ENCODE data around the gene CYB5R3.
"Not testable (repeated sequence)": the region's sequence is repeated elsewhere in the genome, so short reads cannot be mapped to it uniquely, and the experiment has no call there.

The CYB5R3 gene

GRCh38 chr22:42677936-42678335 is 28.7 kb upstream of the CYB5R3 start:
- DNase-seq, result not testable (repeated sequence)

GRCh38 chr22:42676059-42676607 is 26.9 kb upstream of the CYB5R3 start:
- DNase-seq, result no peak

DNA sequence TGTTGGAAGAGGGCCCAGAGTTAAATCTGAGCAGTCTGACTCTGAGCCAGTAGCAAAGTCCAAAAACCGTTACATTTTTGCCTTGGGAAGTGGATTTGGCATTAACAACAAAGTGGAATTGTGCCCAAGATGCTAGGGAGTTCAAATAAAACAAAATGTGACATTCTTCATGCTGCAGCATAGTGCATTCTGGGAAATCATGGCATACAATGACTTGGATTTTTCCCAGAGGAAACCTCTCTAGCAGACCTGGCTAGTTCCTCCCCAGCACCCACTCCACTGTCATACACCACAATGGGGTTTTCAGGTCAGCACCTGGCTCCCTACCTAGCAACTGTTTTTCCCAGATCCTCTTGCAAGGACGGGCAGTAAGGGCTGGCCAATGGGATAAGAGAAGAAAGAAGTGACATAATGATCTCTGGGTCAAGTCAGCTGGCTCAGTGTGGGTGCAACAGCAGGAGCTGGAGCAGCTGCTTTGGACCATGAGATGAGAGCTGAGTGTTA is 24.8 kb upstream of the CYB5R3 start:
- no peak for DNase-seq

- DNase-seq, result not testable (repeated sequence)
These were observed 23.9 kb upstream of the CYB5R3 start for GRCh38 chr22:42673071-42673470.

GRCh38 chr22:42670921-42671709 is 21.9 kb upstream of the CYB5R3 start:
- DNase-seq, result no peak

GRCh38 chr22:42670046-42670445 is 20.9 kb upstream of the CYB5R3 start:
- no peak for DNase-seq

DNA sequence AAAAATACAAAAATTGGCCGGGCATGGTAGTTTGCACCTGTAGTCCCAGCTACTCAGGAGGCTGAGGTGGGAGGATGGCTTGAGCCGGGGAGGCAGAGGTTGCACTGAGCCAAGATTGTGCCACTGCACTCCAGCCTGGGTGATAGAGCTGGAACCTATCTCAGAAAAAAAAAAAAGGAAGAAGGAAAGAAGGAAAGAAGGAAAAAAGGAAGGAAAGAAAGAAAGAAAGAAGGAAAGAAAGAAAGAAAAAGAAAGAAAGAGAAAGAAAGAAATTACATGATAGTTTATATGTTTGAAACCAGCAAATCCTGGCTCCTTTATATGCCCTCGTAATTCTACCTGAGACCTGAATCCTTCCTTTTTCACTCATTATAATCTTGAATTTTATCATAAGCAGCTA is 17.2 kb upstream of the CYB5R3 start:
- DNase-seq, result not testable (repeated sequence)

- DNase-seq, result no peak
These were observed 16.0 kb upstream of the CYB5R3 start for GRCh38 chr22:42664976-42665831.

- DNase-seq, result peak; percentile 30
These were observed 13.0 kb upstream of the CYB5R3 start for GRCh38 chr22:42661985-42662831.

- no peak for DNase-seq
These were observed 7.4 kb upstream of the CYB5R3 start for GRCh38 chr22:42656578-42656977.

- DNase-seq, result no peak
These were observed 6.5 kb upstream of the CYB5R3 start for GRCh38 chr22:42655693-42656092.

GRCh38 chr22:42654436-42655073 is 5.4 kb upstream of the CYB5R3 start:
- DNase-seq, result no peak

DNA sequence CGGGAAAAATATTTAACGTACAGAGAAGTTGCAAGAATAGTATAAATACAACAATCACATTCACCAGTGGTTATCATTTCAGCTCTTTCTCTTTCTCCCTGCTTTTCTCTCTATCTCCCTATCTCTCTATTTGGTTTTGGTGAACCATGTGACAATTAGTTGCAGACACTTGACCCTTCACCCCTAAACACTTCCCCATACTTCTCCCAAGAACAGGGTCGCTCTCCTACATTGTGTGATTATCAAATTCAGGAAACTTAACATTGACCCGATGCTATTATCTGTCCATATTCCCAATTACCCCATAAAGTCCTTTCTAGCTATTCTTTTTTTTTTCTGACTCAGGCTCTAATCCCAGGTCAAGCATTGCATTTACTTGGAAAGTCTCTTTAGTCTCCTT is 4.8 kb upstream of the CYB5R3 start:
- no peak for DNase-seq

DNA sequence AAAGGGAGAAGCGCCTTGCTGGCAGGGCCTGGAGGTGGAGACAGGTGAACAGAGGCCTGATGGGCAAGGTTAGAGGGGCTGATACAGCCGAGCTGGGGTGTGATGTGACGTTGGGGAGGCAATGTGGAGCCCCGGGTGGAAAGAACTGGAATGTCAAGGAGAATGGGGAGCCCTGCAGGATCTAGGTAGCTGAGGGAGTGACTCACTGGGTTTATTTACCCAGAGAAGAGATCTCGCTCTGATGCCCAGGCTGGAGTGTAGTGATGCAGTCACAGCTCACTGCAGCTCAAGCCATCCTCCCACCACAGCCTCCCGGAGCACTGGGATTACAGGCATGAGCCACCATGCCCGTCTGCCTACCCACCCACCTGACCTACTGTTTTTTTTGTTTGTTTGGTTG is 1.9 kb upstream of the CYB5R3 start:
- no peak for DNase-seq

DNA sequence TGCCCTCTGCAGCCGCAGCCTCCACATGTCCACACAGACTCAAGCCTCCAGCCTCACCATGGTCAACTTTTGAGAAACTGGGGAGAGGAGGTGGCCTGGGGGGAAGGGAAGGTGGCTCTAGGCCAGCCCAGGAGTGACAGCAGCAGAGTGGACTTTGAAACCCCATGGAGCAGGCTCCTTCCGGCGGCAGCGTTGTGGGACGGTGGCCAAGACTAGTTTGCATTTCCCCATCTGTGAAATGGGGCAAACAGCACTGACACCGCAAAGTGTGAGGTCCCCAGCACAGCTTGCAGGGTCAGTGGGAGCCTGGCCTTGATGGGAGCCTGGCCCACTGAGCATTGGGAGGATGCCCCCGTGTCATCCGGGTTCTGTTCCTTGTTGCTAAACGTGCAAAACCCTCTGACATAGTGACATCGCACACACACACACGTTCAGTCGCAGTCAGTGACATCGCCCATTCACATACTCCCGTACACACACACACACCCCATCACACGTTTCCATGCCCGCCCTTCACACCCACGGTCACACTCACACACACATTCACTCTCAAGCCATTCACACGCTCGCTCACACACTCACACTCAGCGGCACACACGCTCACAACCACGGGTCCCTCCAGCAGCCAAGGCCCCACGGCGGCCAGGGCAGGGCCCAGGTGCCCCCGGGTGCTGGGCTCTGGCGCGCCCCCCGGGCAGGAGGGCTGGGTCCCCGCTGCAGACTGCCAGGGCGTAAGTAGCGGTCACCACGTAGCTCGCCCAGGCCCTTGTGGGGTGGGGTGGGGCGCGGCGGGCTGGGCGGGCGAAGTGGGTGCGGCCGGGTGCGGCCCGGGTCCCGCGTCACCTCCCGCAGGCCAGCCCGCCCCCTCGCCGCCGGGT is 585 bp downstream of the CYB5R3 start:
- DNase-seq, result no peak

- DNase-seq, result no peak
These were observed 1.2 kb downstream of the CYB5R3 start for GRCh38 chr22:42648017-42648367.

DNA sequence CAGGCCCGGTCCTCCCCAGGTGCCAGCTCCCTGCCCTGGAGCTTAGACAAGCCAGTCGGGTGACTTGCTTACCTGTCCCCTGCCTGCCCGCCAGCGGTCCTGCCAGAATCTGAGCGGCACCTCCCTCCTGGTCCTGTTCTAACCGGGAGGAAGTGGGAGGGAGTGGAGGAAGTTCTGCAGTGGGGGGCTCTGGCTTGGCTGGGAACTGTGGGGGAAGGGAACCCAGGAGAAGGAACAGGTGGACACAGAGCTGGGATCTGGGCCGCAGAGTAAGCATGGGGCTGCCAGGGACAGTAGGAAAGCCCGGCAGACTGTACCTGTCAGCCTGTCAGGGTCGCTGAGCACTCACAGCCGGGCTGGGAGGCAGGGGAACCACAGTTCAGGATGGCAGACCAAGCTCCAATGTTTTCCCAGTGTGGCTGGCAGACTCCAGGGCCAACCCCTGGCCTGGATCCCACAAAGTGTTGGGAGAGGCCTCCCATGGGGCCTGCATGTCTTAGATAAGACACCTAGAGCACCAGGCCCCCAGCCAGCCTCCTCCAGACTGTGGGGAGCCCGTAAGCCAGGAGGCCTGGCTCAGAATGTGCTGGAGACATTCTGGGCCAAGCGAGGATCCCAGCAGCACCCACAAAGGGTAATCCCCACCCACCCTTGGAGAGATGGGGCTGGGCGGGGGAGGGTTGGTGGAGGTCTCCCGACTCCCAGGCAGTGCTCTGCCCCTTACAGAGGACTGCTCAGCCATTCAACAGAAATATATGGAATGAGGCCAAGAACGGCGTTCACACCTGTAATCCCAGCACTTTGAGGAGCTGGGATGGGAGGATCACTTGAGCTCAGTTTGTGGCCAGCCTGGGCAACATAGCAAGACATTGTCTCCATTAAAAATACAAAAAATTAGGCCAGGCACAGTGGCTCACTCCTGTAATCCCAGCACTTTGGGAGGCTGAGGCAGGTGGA is 2.3 kb downstream of the CYB5R3 start:
- no peak for DNase-seq

GRCh38 chr22:42645938-42646568 is 3.1 kb downstream of the CYB5R3 start:
- no peak for DNase-seq

DNA sequence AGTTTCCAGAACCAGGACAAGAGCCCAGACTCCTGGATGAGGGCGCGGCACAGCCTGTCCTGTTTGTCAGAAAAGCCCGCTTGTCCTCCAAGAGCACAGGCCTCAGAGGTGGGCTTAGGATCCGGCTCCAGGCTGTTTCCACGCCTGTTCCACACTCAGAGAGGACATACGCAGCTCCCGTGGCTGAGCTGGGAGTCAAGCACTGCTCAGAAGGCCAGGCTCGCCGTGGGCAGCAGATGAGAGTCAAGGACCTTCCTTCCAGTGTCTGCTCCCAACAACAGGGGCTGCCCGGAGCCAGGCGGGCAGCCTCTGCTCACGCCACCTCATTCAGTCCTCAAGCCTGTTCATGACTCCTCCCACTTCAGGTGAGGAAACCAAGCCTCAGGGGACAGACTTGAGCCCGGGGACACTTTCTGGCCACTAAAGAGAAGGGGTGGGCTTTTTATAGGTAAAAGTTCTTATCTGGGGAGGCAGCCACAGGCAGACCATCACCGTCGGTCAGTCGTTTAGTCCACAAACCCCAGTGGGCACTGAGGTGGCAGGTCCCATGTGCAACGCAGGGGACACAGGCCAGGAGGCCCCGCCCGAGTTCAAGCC is 3.8 kb downstream of the CYB5R3 start:
- no peak for DNase-seq

All from NCI-H2227 treated with DMSO at 0.1 percent for 48 hours (cell line).